Tongue (tissue), 2 donors: ENCODE results near the gene RAB33A. TPM values are rescaled to one million over a fixed set of nuclear protein-coding genes. Genes with fewer than 3 reads are reported as not detected.

ENCODE experiments used
- DNase-seq: peaks from one replicate; pipeline ENCODE4 v3.0.0-alpha.2; 2015
- total RNA-seq: library from RNA; depleted of rRNA; stranded (reverse); fragments of >200 nt; gene quantifications from one replicate; pipeline ENCODE4 v1.2.3, GENCODE V29; 2014

RAB33A gene
- total RNA-seq, result 0.41 TPM

DNA sequence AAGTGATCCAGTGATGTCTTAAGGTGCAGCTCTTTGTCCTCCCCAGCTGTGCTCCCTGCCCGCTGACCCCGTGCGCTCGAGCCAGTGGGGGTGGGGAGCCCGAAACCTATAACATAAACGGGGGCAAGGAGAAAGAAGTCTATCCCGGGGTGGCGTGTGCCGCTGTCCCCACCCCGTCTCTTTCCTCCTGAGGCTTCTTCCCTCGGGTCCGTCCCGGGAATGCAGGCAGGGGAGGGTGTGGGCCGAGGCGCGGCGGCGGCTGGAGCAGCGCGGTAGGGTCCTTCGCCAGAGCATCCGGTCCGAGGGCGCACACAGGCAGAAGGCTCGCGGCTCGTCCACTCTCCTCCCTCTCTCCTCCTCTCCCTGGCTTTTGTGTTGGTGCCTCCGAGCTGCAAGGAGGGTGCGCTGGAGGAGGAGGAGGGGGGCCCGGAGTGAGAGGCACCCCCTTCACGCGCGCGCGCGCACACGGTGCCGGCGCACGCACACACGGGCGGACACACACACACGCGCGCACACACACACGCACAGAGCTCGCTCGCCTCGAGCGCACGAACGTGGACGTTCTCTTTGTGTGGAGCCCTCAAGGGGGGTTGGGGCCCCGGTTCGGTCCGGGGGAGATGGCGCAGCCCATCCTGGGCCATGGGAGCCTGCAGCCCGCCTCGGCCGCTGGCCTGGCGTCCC, at the start of gene RAB33A:
Gene RAB33A, plus strand, starts transcription at position 517 of the 681 bp plus-strand sequence. Its CDS starts 101 bp downstream, at position 618.
- DNase-seq, result no peak

DNA sequence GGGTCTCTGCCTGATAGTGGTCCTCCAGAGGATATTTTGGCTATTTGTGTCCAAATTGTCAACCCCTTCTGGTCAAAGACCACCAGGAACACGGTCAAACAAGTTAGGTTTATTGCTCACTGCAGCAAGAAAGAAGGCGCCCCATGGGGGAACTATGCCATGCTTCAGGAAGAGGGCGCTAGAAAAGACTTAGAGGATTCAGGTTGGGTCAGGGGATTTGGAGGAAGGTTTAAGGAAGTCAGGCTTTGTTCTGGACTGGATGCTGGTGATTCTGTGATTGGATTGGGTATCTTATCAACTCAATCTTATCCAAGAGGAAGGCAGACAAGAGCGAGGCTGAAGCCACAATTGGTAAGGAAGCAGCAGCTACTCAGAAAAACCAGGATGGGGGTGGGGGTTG, 47.2 kb upstream of the RAB33A start:
- DNase-seq, result no peak

DNA sequence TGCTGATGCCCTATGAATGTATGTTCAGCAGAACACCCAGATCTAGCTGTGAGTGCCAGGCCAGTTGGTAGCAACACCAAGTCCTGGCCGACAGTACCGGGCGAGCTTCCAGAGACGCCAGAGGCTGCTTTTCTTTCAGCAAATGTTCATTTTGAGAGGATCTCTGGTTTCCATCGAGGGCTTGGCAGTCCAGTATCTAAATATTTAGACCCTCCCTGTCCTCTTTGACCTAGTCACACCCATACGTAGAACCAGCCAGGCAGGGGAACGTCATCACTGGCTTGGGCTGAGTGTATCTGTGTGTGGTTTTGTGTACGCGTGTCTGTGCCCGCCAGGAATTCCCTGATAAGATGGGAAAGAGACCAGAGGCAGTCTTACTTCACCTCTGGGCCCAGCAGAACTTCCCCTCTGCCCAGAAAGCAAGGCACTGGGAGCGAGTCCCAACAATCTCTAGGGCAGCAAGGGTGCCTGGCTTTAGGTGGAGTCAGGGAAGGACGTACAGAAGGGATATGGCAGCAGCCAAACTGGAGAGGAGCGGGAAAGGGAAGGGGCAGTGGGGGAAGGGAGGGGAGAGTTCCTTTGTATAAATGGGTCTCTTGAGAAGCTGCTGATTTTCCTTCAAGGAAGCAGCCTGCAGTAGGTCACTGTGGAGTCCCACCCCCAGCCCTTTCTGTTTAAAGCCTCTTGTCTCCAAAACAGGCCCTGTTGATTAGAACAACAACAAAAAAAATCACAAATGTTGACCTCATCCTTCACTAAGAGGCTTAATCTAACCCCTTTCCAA, 46.5 kb upstream of the RAB33A start:
- DNase-seq, result peak; percentile 56

DNA sequence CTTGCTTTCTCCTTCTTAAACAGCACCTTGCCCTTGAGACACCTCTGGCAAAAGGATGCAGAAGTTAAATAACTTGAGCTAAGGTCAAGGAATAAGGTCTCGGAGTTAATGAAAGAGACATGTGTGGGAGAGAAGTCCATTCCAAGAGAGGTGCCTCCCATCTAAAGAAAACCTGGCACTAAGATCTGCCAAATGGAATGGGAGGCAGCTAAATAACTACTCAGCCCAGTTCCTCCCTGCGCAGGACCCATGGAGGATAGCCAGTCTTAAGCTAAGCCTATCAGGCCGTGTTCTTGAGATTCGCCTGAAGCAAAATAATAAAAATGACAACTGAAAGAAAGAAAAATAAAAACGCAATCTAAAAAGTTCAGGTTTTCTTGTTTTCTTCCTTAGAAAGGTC, 40.8 kb upstream of the RAB33A start:
- DNase-seq, result no peak

DNA sequence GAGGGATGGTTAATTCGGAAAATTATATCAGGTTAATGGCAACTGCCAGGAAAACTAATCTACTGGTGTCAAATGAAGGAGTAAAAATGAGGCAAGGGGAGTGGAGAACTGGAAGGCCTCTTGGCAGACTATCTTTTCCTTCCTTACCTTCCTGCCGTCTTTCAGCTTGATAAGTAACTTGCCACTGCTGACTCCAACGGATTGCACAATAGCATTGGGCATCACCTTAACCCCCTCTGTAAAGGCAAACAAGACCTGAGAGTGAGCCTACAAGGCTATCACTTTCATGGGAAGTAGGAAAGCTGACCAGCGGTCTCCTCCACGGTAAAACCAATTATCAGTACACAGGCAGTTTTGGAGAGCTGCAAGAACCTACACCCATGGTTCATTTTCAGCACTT, 35.3 kb upstream of the RAB33A start:
- no peak for DNase-seq

DNA sequence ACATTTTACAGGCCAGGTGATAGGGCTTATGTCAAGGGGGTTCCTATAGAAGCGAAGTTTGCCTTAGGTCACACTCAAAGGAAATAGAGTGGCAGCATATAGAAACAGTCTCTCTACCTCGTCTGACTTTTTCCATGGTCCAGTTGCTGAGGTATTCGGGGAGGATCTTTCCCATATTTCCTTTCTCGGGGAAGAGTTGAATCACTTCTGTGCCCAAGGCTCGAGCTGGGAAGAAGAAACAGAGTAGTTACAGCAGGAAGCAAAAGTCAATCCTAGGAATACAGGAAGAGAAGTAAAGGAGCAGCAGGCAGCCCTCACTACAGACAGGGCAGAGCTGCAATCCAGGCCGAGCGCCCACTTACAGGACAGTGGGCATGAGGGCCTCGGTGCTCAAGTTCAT, 34.8 kb upstream of the RAB33A start:
- DNase-seq, result no peak

DNA sequence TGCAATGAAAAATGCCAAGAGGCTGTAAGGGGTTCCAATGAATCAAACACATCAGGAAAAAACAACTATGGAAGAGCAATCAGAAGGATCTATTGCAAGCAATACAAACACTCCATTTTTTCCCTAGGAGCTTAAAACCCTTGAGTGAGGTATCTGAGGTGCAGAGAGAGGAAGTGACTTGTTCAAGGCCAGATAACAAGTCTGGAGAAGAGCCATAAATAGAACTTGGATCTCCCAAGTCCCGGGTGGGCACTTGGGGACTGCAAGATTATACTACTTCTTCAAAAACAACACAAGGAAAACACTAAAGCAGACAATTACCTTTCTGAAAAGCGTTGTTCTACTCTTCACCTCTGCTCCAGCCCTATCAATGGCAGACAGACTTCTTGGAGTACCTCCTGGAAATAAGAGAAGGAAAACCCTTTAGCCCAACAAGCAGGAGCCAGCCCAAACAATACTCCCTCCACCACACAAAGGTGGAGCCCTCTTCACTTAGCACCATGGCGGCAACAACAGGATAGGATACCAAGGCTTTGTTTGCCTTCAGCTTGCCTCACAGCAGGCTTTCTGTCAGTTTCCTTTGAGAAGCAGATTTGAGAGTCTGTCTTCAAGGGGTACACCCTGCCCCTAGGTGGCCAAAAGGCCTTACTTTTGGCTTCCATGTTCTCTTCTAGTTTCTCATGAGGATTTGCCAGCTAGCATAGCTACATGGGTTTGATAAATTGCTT, 32.1 kb upstream of the RAB33A start:
- DNase-seq, result no peak

DNA sequence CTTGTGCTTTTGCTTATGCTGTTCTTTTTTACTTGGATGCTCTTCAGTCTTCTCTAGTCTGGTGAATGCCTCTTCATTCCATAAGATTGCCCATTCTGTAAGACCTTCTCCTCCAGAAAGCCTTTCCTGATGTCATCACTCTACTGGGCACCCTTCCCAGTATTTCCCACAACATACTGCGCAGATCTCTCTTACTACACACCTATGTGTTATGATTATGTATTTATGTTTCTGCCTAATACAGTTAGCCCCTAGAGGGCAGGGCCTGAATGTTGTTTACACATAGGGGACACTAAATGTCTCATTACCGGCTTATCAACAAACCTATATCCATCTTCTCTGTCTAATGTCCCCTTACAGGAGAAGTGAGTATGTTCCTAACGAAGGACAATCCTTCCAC, 27.3 kb upstream of the RAB33A start:
- DNase-seq, result no peak

DNA sequence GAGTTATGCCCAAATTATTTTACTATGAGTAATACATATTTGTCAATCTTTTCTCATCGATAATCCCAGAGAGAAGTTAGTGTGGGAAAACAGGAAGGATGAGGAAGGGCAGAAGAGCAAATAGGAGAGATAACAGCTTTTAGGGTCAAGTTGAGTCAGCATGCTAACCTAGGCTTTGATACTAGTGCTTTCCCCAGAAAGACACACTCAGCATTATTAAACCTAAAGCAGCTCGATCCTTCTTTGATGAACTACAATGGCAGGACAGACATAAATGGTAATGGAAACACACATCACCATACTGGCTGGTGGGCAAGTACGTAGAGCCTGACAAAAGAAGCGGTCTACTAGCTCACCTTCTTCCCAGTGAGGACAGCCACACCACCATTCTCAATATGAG, 26.6 kb upstream of the RAB33A start:
- DNase-seq, result no peak

DNA sequence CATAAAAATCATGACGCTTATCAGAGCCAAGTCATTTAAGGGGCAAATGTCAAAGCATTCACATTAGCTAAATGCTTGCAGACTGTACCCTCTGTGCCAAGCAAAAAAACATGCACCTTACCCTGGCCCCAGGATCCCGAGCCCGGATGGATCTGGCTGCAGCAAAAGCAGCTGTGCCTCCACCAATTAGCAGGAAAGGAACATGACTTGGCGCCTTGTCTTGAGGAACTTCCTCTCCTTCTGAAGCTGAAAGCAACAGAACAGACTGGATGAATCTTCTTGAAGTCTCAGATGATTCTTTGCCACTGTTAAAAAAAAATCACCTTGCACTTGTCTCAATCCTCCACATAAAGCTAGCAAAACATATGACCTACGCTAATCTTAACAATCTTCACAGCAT, 24.1 kb upstream of the RAB33A start:
- no peak for DNase-seq

DNA sequence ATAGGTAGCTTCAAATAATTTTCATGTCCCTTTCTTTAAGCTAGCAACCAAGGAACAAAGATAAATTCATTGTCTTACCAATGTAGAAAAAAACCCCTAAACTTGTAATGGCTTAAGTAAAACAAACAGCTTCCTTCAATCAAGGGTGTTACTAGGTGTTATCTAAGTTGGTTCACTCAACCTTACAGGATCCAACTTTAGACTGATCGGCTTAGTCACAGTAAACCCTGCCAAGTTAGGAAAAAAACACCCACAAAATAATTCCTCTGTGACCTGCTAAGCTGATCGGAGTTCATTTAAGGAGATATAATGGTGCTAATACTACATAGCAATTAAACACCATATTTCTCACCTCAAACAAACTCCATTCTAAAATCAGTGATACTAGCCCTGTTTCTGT, 16.2 kb upstream of the RAB33A start:
- DNase-seq, result no peak

DNA sequence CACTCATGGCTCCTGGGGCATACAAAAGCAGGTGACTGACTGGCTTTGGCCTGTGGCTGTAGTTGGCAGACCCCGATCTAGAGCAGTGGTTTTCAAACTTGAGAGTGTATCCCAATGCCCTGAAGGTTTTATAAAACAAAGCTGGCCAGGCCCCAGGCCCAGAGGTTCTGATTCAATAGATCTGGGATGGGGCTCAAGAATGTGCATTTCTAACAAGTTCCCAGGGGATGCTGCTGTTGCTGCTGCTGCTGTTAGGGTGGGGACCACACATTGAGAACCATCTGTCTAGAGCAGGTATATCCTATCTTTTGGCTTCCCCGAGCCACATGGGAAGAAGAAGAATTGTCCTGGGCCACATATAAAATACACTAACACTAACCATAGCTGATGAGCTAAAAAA, 13.5 kb upstream of the RAB33A start:
- DNase-seq, result no peak

DNA sequence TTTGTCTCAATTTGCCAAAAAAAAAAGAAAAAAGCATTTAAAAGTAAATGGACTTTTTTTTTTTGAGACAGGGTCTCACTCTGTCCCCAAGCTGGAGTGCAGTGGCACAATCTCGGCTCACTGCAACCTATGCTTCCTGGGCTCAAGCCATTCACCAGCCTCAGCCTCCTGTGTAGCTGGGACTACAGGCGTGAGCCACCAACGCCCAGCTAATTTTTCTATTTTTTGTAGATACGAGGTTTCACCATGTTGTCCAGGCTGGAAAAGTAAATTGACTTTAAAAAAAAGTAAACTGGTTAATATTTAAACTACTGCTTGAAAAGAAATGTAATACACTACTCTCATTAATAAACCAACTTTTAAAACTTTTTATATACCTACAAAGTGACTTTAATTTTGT, 12.0 kb upstream of the RAB33A start:
- DNase-seq, result no peak

DNA sequence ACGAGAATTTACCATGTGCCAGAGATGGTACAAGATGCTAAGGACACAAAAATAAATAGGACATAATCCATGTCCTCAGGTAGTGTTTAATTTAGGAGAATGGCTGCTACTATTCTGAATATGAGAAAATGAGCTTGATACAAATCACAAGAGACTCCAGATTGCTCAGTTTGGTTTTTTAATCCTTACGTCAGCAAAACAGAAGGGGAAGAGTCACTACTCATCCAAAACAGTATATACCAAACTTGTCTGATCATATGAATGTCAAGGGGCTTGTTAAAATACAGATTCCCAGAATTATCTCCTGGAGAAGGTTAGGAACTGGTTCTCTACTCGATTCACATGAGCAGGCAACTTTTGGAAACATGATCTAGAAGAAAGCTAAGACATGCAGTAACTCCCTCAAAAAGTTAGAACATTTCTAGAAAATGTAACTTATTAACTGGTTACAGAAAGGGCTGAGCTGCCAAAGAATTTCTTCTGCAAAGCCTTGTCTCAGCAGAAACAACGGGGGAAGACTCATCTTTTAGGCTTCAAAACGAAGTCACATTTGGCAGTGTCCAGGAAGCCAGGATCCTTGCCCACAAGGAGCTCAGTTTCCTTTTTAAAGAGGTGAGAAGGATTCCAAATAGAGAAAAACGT, 9.5 kb upstream of the RAB33A start:
- no peak for DNase-seq

DNA sequence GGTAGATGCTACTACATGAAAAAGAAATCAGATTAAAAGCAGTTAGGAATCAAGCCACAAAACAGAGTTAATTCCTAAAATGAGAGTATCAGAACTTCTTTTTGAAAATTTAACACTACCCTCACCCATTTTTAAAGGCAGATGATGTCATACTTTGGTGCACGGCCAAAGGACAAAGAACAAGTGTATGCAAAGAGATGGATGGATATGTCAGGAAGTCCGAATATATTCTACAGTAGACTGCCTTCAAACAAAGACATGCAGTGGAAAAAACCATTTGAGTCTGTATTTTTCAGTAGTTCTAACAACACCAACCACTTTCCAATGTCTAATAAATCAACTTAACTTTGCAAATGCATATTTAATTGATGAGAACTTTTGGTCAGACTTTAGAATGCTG, 8.4 kb upstream of the RAB33A start:
- no peak for DNase-seq

DNA sequence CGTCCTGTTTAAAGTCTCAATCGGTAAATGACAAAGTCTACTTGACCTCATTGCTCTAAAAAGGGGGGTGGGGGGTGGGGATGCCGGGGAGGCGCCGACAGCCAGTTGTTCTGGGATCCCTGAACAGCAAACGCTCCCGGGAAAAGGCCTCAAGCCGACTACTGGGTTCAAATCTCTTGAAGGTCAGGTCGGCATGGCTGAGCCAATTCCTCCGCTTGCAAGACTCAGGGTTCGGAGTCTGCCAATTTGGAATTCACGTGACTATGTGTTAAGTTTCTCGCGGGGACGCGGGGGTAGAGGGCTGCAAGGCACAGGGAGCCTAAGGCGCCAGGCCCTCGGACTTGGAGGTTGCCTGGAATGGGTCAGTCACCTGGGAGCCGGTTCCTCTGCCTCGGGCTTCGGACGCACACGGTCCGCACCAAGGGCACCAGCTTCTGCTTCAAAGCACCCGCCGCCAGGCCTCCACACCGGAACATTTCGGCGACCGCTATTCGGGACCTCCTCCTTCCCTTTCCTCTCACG, 6.5 kb upstream of the RAB33A start:
- DNase-seq, result peak; percentile 43

DNA sequence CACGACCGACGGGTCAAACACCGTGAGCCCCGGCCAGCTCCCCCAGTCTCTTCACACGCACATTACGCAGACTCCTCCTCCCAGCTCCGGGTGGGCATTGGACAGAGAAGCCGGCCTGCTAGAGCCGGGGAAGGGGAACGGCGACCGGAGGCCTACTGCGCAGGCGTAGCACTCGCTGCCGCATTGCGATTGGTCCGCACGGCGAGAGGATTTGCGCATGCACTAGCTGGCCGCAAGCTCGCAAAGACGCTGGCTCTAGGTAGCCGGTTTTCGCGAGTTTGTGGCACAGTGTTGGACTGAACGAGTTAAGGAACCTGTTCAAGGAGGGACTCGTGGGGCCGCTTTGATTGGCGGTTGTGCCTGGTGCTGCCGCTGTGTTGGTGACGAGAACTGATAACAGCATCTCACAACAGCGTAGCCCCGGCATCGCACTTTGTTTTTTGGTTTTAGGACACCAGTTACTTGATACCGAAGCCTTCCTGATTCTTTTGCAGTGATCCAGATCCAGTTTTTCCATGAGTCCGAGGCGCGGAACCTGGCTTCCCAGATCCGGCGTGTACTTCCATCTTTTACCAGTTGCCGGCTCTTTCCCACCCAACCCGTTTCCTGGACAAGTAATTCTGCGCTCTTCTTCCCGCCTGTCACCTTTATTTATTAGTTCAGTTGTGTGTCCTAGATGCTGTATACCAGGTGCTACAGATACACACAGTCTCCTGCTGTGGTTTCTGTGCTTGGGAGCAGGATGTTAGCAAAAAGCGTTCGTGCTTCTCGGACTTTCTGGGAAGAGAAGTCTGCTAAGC, 5.9 kb upstream of the RAB33A start, which contains the start of gene AIFM1:
Gene AIFM1, minus strand, starts transcription at position 139 of the 800 bp plus-strand sequence. CDS start 185 bp downstream, outside the sequence.
- peak; percentile 96 for DNase-seq

DNA sequence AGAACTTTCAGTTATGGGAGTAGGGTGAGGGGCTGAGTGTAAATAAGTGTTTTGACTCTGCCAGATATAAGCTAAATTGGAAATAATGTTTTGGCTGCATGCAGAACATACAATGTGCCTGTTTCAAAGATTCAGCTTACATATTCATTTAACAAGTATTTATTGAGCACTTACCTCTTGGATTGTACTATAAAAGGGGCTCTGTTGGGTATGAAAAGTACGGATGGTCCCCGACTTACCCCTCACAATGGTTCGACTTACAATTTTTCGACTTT, 5.3 kb upstream of the RAB33A start:
- DNase-seq, result no peak

DNA sequence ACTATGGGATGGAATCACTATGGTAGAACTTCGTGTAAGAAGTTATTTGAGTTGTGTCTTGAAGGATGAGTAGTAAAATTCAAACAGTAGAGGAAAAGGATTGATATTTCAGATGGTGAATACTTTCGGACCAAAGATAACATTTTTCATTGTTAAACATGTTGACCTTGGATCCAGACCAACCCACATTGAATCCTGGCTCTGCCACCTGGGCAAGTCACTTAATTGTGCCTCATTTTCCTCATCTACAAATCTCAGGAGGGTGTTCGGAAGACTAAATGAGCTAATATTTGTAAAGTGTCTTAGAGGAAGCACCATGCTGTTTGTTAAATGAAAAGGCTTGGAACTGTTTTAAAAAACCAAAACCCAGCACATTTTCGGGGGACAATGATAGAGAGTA, 4.7 kb upstream of the RAB33A start:
- DNase-seq, result no peak

DNA sequence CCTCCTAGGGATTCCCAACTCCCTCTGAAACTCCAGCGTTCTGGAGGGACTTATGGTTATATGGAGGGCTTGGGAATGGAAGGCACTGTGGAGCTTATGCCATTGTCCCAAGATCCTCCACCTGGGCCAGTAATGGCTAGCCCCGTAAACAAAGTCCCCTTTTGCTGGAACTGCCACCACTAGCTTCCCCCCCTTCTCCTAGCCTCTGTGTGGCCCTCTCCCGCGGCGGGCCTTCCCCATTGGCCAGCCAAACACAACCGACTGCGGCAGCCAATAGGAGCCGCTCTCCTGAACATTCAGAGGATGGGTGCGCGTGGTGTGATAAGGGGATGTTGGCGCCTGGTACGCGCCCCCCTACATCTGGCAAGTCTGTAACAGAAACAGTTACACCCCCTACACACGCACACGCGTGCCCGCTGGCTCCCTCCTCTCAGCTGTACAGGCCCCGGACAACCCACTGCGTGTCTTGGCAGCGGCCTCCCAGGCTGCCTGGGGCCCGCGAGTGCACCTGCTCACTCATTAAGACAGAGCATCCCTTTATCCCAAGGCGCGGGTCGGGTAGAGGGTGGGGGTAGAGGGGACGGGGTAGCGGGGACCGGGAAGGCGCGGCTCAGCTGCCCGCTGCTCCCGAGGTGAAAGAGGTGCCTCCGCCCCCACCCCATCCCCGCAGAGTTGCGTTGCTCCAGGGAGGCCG, 863 bp upstream of the RAB33A start:
- peak; percentile 40 for DNase-seq
